HG03571 (cell line): ENCODE results near the gene NANOS2.
"Not testable (repeated sequence)": the region's sequence is repeated elsewhere in the genome, so short reads cannot be mapped to it uniquely, and the experiment has no call there.

Experiments
- ATAC-seq: cut with Tn5 transposase; IDR thresholded peaks from one replicate; pipeline ENCODE4 v1.9.1; 2021; ENCODE audit not compliant: unreplicated experiment

Gene NANOS2

GRCh38 chr19:45895983-45896599 lies 18.5 kb downstream of the NANOS2 start:
- ATAC-seq: not testable (repeated sequence)

DNA sequence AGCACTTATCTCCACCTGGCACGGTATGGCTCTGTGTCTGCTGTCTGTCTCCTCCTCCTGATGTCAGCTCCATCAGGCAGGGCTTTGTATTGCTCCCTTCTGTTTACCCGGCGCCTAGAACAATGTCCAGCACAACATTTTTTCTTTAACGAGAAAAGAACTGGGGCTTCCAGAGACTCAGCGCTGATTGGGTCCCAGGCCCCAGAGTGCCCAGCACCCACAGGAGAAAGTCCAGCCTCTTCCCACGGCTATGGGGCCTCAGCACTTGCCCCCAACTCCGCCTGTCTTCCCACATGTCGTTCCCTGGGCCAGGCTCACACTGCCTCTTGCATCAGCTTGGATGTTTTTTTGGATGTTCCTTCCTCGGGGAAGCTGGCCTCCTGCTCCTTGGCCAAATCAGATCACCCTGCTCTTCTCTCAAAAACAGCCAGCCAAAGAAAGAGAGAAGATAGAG lies 19.0 kb downstream of the NANOS2 start:
- ATAC-seq: no peak

DNA sequence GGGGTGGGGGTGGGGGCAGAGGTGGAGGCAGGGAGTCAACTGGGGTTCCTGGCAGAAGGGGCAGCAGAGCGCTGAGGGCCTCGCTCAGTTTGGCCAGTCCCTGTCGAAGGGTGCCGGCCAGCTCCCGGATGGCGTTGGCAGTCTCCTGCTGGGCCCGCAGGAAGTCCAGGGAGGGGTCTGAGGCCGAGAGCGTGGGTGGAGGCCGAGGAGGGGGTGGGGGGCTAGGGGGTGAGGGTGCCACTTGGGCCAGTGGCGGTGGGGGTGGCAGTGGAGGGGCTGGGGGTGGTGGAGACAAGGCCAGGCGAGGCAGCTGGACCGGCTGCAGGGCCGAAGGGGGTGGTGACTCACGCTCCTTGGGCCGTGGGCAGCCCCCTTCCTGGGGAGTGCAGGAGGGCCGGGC lies 23.7 kb downstream of the NANOS2 start:
- no peak for ATAC-seq

DNA sequence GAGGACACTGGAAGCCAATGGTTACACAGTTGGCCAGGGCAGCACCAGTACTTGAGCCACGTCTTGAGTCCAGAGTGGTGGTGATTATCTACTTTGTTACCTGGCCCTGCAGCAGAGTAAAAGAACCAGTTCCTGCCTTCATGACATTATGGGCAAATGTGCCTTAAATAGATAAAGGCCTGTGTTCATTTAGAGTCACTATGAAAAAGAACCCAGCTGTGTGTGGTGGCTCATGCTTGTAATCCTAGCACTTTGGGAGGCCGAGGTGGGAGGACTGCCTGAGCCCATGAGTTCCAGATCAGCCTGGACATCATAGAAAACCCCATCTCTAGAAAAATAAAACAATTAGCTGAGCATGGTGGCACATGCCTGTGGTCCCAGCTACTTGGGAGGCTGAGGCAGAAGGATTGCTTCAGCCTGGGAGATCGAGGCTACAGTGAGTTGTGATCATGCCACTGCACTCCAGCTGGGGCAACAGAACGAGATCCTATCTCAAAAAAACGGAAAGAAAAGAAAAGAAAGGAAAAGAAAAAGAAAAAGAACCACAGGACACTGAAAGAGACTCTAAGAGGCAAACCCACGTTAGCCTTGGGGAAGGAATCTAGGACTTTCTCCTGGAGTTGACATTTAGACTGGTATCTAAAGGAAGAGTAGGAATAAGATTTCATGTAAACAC lies 25.2 kb downstream of the NANOS2 start:
- no peak for ATAC-seq

- ATAC-seq: no peak
These were observed 27.3 kb downstream of the NANOS2 start for GRCh38 chr19:45887200-45887710.

GRCh38 chr19:45886427-45887199 lies 28.0 kb downstream of the NANOS2 start:
- peak; percentile 47 for ATAC-seq

DNA sequence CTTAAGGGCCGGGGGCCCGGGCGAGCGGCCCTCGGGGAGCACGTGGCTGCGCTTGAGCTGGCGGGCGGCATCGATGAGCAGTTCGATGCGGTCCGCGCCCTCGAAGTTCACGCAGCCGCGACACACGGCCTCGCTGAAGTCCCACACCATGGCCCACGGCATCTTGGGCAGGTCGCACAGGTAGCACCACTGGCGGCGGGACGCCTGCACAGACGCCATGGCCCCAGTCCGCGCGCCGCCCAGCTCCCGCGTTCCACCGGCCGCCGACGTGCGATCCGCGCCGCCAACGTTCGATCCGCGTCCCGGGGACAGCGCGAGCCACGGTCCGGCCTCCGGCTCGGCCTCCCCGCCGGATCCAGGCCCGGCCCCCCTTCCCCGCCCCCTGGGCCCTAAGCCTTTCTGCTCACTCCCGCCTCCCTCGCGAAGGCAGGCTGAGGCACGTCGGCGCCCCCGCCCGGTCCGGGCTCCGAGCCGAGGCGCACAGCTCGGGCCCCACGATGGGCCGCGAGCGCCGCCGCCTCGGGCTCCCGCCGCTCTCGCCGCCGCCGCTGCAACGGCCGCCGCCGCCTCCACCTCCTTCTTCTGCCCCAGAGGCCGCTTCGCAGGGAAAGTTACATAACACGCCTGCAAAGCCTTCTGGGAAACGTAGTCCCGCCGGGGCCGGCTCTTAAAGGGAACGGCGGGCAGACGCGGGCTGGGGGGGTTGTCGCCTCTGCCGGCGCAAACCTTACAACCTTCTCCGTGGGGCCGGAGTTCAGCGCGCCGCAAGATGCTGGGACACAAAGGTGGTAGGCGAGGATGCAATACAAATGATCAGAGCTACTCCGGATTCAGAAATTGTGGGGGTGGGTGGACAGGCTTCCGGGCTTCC lies 28.8 kb downstream of the NANOS2 start, which contains the start of gene IRF2BP1:
Gene IRF2BP1, minus strand, starts transcription at position 586 of the 871 bp plus-strand sequence. Its CDS starts 367 bp downstream, at position 219.
- ATAC-seq: peak; percentile 38

GRCh38 chr19:45884682-45885555 lies 29.7 kb downstream of the NANOS2 start:
- no peak for ATAC-seq

GRCh38 chr19:45883881-45884681 lies 30.5 kb downstream of the NANOS2 start:
- ATAC-seq: no peak

GRCh38 chr19:45883586-45883880 lies 31.0 kb downstream of the NANOS2 start:
- ATAC-seq: no peak

DNA sequence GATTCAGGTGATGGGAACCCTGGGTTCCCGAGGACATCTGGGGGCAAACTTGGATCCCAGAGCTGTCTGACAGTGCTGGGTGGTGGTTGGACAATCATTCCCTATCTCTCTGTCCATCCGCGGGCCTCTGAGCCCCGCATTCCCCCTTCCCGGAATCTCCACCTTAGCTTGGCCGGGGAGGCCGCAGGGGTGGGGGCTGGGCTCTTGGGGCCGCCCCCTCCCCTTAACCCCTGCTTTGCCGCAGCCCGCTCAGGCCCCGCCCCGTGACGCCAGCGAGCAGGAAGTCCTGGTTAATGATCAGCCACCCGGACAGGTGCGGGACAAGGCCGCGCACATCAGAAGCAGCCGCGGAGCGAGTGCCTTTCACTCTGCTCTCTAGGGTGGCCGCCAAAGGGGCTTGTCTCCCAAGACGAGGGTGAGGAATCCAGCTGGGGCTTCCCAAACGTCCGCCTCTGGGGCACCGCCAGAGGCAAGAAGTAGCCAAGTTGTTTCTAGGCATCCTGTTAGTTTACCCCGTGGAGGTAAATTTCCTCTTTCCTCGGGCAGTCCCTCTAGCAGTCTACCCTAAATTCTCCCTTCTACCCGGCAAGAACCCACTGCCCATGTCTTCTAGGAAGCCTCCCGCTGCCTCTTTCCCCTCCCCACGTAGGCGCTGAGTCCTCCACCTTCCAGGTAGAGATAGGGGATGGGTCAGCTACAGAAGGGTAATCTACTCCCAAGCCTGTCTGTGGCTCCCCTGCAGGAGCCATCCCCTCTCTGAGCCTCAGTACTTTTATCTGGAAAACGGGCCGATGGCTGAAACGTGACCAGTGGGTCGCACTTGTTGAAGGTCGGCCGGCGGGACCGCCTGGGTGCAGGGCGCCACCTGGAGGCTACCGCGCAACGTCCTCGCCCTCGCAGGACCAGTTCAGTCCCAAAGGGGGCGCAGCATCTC lies 31.7 kb downstream of the NANOS2 start:
- no peak for ATAC-seq

- no peak for ATAC-seq
These were observed 32.6 kb downstream of the NANOS2 start for GRCh38 chr19:45881909-45882528.

DNA sequence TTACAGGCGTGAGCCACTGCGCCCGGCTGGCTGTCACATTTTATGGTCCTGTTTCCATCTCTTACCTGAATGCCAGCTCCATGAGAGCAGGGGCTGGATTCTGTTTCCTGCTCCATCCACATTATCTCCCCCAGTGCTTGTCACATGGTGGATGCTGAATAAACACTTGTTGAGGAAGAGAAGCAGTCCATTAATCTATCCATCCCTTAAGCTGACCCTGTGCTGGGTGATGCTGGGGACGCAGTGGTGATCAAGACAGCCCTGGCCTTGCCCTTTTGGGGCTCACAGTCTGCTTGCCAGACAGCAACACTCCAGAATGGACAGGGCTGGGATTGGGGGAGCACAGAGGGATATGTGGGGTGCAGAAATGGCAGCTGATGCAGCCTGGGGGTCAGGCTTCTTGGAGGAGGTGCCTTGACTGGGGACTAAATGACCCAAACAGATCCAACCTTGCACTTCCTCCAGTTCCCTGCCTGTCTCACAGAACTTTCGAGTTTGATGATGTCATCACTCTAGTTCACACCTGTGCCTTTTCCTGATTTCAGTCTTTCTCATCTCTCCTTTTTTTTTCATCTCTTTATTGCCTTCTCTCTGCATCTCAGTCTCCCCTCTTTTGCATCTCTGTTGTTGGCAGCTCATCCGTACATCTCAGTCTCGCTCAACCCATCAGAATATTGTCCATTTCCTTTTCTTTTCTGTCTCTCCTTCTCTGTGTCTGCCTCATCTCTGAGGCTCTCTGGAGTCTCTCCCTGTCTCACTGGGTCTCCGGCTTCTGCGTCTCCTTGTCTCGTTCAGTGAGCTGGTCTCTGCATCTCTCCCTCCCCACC lies 33.3 kb downstream of the NANOS2 start:
- no peak for ATAC-seq

DNA sequence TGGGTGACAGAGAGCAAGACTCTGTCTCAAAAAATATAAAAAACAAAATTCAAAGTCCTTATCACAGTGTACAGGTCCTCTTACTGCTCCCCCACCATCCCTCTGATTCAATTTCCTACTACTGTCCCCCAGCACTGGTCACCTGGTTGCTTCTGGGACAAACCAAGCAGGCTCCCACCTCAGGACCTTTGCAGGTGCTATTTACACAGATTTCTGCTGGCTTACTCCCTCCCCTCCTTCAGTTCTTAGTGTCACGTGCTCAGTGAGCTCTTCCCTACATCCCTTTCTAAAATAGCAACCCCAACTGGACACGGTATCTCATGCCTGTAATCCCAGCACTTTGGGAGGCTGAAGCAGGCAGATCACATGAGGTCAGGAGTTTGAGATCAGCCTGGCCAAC lies 34.6 kb downstream of the NANOS2 start:
- no peak for ATAC-seq

DNA sequence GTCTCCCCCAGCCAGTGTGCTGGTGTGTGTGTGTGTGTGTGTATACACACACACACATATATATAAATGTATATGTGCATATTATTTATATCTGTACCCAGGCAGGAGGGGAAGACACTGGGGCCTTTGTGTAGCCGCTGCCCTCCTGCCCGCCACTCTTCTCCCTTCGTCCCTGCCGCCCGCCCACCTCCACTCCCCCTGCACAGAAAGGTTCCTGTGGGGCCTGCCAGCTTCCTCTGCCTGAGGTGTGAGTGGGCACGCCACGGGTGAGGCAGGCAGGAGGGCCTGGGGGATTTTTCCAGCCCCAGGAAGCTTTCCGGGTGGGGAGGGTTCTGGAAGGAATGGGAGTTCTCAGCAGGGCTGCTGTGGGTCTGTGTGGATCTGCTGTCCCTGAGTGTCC lies 35.5 kb downstream of the NANOS2 start:
- no peak for ATAC-seq

DNA sequence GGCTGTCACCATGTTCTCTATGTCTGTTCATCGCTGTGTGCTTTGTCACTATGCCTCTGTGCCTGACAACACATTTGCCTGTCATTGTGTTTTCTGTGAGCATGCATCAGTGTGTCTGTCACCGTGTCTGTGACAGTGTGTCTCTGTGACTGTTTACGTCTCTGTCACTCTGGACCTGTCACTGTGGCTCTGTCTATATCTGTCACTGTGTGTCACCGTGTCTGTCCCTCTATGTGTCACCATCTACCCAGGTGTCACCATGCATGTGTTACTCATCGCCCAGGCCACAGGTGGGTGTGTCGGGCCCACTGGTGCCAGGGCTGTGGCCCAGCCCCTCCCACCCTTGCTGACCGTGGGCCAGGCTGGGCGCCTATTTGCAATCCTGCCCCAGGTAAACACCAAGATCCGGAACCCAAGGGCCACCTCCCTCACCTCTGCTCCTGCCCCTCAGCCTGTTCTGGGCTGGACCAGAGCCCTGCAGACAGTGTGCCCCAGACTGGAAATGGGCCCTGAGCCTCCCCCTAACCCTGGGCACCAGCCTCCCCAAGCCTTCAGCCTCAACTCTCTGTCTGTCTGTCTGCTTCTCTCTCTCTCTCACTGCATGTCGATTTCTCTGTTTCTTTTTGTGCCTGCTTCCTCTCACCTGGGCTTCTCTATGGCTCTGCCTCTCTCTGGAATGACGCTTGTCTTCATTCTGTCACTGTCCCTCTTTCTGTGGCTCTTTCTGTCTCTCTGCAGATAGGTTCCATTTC lies 36.4 kb downstream of the NANOS2 start:
- ATAC-seq: no peak
